Parathyroid adenoma (tissue), 2 donors: ENCODE measurements around the gene INSM1.

Source experiments
- H2AFZ ChIP-seq: fragments of 300-600 bp; sonication (generic); one replicate; pipeline ENCODE4 v1.7.0; 2017; ENCODE audit warnings: antibody characterized with exemption, mild to moderate bottlenecking
- H3K27ac ChIP-seq: fragments of 300-600 bp; sonication (generic); one replicate; pipeline ENCODE4 v1.7.0; 2017
- H3K27me3 ChIP-seq: fragments of 300-600 bp; sonication (generic); one replicate; pipeline ENCODE4 v1.7.0; 2017; ENCODE audit warnings: low read length; ENCODE audit not compliant: control insufficient read depth, insufficient read depth
- H3K36me3 ChIP-seq: fragments of 300-600 bp; sonication (generic); one replicate; pipeline ENCODE4 v1.7.0; 2017; ENCODE audit warnings: low read length; ENCODE audit not compliant: control insufficient read depth, insufficient read depth
- H3K4me1 ChIP-seq: fragments of 300-600 bp; sonication (generic); one replicate; pipeline ENCODE4 v1.7.0; 2017; ENCODE audit warnings: control low read depth
- H3K4me2 ChIP-seq: fragments of 300-600 bp; sonication (generic); one replicate; pipeline ENCODE4 v1.7.0; 2017; ENCODE audit warnings: low read length
- H3K4me3 ChIP-seq: fragments of 300-600 bp; sonication (generic); one replicate; pipeline ENCODE4 v1.7.0; 2017; ENCODE audit warnings: low read depth, low read length
- H3K79me2 ChIP-seq: fragments of 300-600 bp; sonication (generic); one replicate; pipeline ENCODE4 v1.7.0; 2017; ENCODE audit warnings: control low read depth
- H3K9ac ChIP-seq: fragments of 300-600 bp; sonication (generic); one replicate; pipeline ENCODE4 v1.7.0; 2017; ENCODE audit warnings: mild to moderate bottlenecking
- H3K9me3 ChIP-seq: fragments of 300-600 bp; sonication (generic); one replicate; pipeline ENCODE4 v1.7.0; 2017; ENCODE audit warnings: low read length; ENCODE audit not compliant: control insufficient read depth
- CTCF ChIP-seq: fragments of 300-600 bp; sonication (generic); IDR thresholded peaks from one replicate; pipeline ENCODE4 v1.7.0; 2017; ENCODE audit warnings: antibody characterized with exemption, mild to moderate bottlenecking
- donor health status: primary hyperparathyroidism.

INSM1 gene

DNA sequence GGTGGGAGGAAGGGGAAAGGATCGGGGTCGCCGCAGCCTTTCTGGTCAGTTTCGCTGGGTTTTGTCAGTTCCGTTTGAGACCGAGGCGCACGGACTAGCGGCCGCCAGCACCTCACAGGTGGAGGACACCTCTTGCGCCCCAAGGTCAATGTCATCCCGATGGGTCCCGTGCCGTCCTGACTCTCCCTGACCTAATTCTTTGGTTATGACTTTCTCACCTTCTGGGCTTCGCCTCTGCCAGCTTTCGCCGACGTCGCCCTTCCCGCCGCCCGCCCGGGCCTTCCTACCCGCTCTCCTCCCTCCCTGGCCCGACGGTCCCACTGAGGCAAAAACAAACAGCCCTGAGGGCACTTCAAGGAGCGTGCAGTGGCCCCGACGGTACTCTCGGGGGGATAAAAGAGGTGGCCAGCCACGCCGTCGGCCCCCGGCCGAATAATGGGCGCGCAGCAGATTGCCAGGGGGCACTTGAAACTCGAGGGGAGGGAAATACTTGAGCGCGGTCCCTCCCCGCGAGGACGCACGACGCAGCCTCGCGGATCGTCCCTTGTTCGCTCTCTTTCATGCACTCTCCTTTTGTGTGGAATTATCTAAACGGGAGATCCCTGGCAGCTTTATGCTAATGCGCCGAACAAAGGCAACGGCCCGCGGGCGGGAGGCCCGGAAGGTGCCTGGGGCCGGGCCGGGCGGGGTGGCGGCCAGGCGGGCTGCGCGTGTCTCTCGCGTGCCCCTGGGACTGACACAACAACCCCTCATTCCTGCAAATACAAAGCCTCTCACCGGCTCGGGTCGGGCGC, 3.9 kb upstream of the INSM1 start:
- H3K27me3 ChIP-seq: peaks cover 2% of the 10 kb centered on the region
- no peak overlapping the region for H3K27ac ChIP-seq
- H3K9me3 ChIP-seq: no peaks in the 10 kb centered on the region
- H3K4me3 ChIP-seq: no peak overlapping the region
- no peaks in the 10 kb centered on the region for H3K79me2 ChIP-seq
- H3K4me1 ChIP-seq: no peaks in the 10 kb centered on the region
- no peak overlapping the region for H3K4me2 ChIP-seq
- no peak overlapping the region for H3K9ac ChIP-seq
- no peaks in the 10 kb centered on the region for H3K36me3 ChIP-seq
- no peak overlapping the region for H2AFZ ChIP-seq
- no peak for TF ChIP-seq CTCF

DNA sequence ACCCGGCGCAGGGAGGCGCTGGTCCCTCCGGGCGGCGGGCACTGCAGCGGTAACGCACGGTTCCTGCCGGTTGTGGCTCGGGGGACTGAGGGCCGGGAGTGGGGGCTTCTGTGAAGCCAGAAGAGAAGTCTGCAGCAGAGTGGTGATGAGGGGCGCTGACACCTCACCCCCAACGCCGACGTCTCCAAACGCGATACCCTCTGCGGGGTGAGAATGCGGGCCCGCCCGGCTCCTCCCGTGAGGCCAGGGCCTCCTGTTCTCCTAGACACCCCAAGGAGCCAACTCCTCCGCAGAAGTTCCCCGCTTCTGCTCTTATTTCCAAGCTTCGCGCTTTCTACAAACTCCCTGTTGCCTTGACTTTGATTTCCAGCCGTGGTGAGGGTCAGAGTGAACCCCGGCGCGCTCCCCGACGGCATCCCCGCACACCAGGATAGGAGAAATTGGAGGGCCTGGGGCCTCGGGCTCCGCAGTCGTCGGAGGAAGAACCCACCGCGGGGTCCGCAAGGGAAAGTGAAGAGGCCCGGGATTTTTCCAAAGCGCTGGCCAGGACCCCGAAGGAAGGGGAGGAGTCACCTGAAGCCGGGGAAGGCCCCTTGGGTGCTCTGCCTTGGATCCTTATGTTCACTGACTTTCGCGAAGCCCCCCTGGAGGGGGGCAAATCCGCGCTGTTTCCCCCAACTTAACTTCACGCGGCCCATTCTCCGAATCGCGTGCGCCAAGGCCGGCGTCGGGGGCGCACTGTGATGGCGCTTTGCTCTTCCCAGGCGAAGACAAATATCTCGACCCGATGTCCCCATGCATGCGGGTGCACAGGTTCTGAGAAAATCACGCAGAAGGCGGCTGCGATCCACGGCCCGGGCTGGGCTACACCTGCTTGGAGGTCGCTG, 3.1 kb upstream of the INSM1 start:
- Histone ChIP-seq H3K4me2 (no peak overlapping the region), H3K4me1 (no peaks in the 10 kb centered on the region), H3K27me3 (no peaks in the 10 kb centered on the region), H3K4me3 (no peak overlapping the region), H3K27ac (no peak overlapping the region), H2AFZ (no peak overlapping the region), H3K9me3 (no peaks in the 10 kb centered on the region), H3K36me3 (no peaks in the 10 kb centered on the region), H3K9ac (no peak overlapping the region), H3K79me2 (no peaks in the 10 kb centered on the region)
- no peak for TF ChIP-seq CTCF

GRCh38 chr20:20365480-20366161, 2.3 kb upstream of the INSM1 start:
- H3K9me3 ChIP-seq: no peaks in the 10 kb centered on the region
- no peaks in the 10 kb centered on the region for H3K4me1 ChIP-seq
- no peak overlapping the region for H3K27ac ChIP-seq
- H2AFZ ChIP-seq: no peak overlapping the region
- no peak overlapping the region for H3K9ac ChIP-seq
- no peaks in the 10 kb centered on the region for H3K36me3 ChIP-seq
- TF ChIP-seq CTCF: no peak
- H3K79me2 ChIP-seq: no peaks in the 10 kb centered on the region
- no peak overlapping the region for H3K4me2 ChIP-seq
- H3K27me3 ChIP-seq: no peaks in the 10 kb centered on the region
- H3K4me3 ChIP-seq: no peak overlapping the region

GRCh38 chr20:20366551-20366875, 1.4 kb upstream of the INSM1 start:
- no peak for TF ChIP-seq CTCF
- Histone ChIP-seq H3K4me1 (no peaks in the 10 kb centered on the region), H3K27ac (no peak overlapping the region), H3K4me2 (no peak overlapping the region), H3K9me3 (no peaks in the 10 kb centered on the region), H3K27me3 (no peaks in the 10 kb centered on the region), H3K79me2 (no peaks in the 10 kb centered on the region), H3K36me3 (no peaks in the 10 kb centered on the region), H3K9ac (no peak overlapping the region), H2AFZ (no peak overlapping the region), H3K4me3 (no peak overlapping the region)
